ENCODE measurements around the gene RNF169. TPM values are rescaled to one million over a fixed set of nuclear protein-coding genes. Genes with fewer than 3 reads are reported as not detected.

RNF169 gene
- total and polyA plus RNA-seq, 9 of the 15 experiments (the other 6 are each of a cell fraction or from before 2014, with no cell fraction given) = 0.68 to 18.1 (median 10.1) TPM

- ChIA-PET CTCF (ENCODE audit: low intra/inter-chr PET ratio) (no interaction called here), POLR2A (no interaction called here)
- WGBS (ENCODE audit: insufficient coverage, low coverage, missing lambda C conversion rate) = 92% methylated on average over 1 of the region's 1 CpG
- intact Hi-C loops (cut with micrococcal nuclease) (no loop called here), in situ Hi-C loops (cut with MboI) (no loop called here)
- Histone ChIP-seq H3K4me1 (replicated peaks in 1 of 2; ENCODE audit: control insufficient read depth in 2 of 2, insufficient read depth in 2 of 2, low read length in 2 of 2) (no peaks in the 10 kb centered on the region; a peak in 2 of 5 replicates), H3K9me1 (ENCODE audit: control insufficient read depth, insufficient read depth, low read length) (no peaks in the 10 kb centered on the region), H3K4me2 (ENCODE audit: insufficient read depth, low read length) (no peak overlapping the region), H3K79me2 (ENCODE audit: control insufficient read depth, insufficient read depth, low read length) (peaks cover 38% of the 10 kb centered on the region), H3K27me3 (ENCODE audit: control insufficient read depth in 2 of 2, insufficient read depth in 2 of 2, low read length in 2 of 2) (no peaks in the 10 kb centered on the region), H2AFZ (ENCODE audit: low read depth, low read length) (no peak overlapping the region), H3K4me3 (no peak overlapping the region), H3K9me3 (replicated peaks; ENCODE audit: control insufficient read depth, insufficient read depth, low read depth, low read length) (no peaks in the 10 kb centered on the region), H4K20me1 (replicated peaks; ENCODE audit: control insufficient read depth, insufficient read depth, low read length) (no peaks in the 10 kb centered on the region), H3K36me3 (ENCODE audit: control insufficient read depth, insufficient read depth, low read length) (peaks cover 8% of the 10 kb centered on the region; the same call in 1 of the 3 replicates), H3K27ac (ENCODE audit: extremely low read depth, low read depth, low read length) (no peak overlapping the region), H3K9ac (ENCODE audit: insufficient read depth in 1 of 2, low read depth in 2 of 2, low read length in 2 of 2) (no peak overlapping the region)
- BruUV-seq (replicated peaks) = no TSS peak
- ATAC-seq = no peak
- no peak for DNase-seq (ENCODE audit: extremely low read depth in 1 of 4, low spot score in 3 of 4)
- TF ChIP-seq NFIX (CRISPR knock-in tag; IDR thresholded peaks at IDR 0.05; ENCODE audit: low read depth) (no peak), THRA (IDR thresholded peaks at IDR 0.05) (no peak), XRCC5 (IDR thresholded peaks at IDR 0.05; ENCODE audit: low read depth, low read length) (no peak), CTCFL (IDR thresholded peaks at IDR 0.05; ENCODE audit: borderline replicate concordance, insufficient read depth, low read depth, low read length, poor library complexity, severe bottlenecking) (no peak), RNF2 (IDR thresholded peaks at IDR 0.05) (no peak)
- no peak for FAIRE-seq
These were observed 27.1 kb downstream of the RNF169 start for GRCh38 chr11:74775762-74776161.

Measured in K562 (cell line).